GM21447 (cell line): ENCODE data around the gene PTOV1.
A peak's percentile ranks its signal among the peaks of the same experiment; 100 is the strongest.

Experiments used
- ATAC-seq: cut with Tn5 transposase; IDR thresholded peaks from one replicate; pipeline ENCODE4 v1.9.1; 2021; ENCODE audit not compliant: unreplicated experiment

Gene PTOV1

DNA sequence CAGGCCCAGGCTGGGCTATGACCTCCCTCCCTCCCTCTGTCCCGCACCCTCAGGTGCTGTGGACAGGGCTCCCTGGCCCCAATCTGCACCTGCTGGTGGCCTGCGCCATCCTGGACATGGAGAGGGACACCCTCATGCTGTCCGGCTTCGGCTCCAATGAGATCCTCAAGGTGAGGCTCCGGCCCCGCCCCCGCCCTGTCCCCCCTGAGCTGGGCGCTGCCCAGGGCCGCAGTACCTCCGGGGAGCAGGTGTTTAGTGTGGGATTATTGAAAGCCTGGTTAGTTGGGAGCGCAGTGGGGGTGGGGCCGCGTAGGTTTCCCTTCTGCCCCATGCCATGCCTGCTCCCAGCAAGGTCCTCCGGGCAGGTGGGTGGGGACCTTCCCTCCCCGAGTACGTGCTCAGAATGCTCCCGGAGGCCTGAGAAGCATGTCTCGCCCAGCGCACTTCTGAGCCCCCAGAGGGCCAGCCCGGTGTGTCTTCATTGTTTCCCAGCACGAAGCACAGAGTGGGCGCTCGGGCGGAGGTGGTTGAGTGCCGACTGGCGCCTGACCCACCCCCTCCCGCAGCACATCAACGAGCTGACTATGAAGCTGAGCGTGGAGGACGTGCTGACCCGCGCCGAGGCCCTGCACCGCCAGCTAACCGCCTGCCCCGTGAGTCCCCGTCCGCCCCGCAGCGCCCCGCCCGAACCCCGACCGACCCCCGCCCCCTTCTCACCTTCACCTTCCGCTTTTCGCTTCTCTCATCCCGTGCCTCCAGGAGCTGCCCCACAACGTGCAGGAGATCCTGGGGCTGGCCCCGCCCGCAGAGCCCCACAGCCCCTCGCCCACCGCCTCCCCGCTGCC, 36.9 kb downstream of the PTOV1 start:
- ATAC-seq: no peak

DNA sequence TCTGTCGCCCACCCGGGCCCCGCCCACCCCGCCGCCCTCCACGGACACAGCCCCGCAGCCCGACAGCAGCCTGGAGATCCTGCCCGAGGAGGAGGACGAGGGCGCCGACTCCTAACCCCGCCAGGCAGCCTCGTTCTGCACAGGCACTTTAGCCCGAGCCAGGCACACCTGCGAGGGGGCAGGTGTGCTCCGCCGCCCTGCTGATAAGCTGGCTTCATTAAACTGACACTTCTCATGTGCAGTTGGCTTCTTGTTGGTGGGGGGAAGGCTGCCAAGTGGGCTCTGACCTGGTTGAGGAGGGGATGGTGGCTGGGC, 37.5 kb downstream of the PTOV1 start:
- ATAC-seq: no peak

DNA sequence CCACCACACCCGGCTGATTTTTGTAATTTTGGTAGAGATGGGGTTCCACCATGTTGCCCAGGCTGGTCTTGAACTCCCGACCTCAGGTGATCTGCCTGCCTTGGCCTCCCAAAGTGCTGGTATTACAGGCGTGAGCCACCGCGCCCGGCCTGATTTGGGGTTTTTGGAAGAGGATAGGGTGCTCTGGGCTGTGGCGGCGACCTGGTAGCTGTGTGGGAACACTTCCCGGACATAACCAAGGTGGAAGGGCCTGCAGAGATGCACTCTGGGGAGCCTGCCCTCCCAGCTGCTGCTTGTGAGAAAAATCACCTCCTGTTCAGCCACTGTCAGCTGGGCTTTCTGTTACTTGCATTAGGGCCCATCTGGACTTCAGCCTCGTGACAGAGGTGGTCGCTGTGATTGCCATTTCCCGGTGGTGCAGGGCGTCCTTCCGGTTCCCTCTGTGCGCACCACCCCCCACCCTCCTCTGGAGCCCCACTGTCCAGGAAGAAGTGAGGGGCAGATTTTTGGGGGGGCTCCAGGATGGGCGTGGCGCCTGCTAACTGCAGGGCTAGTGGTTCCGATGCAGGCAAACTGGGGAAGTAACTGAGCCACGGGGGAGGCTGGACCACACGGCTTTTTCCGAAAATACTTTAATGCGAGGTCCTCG, 38.2 kb downstream of the PTOV1 start:
- no peak for ATAC-seq

DNA sequence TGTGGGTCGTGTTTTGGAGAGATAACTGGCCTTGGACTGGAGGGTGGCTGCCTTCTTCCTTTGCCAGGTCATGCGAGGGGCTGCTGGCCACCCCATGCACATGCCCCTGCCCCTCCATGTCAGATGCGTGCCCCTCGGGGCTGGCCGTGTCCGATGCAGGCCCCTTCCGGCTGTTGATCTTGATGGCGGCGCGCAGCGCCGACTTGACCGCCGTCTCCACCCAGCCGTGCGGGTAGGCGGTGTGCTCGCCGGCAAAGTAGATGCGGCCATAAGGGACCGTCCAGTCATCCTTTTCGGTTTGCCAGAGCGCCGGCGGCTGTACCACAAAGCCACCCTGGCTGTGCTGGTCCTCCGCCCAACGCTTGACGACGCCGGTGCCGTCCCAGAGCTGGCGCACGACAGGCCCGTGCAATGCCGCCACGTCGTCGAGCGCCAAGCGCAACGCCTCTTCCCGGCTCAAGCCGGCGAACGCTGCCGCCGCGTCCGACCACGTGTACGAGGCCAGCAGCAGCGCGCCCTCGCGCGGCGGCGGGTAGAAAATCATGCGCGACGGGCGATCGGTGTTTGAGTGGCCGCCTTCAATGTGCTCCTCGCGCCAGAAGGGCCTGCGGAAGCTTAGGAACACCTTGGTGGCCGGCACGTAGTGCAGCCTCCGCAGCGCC, 38.9 kb downstream of the PTOV1 start:
- no peak for ATAC-seq

DNA sequence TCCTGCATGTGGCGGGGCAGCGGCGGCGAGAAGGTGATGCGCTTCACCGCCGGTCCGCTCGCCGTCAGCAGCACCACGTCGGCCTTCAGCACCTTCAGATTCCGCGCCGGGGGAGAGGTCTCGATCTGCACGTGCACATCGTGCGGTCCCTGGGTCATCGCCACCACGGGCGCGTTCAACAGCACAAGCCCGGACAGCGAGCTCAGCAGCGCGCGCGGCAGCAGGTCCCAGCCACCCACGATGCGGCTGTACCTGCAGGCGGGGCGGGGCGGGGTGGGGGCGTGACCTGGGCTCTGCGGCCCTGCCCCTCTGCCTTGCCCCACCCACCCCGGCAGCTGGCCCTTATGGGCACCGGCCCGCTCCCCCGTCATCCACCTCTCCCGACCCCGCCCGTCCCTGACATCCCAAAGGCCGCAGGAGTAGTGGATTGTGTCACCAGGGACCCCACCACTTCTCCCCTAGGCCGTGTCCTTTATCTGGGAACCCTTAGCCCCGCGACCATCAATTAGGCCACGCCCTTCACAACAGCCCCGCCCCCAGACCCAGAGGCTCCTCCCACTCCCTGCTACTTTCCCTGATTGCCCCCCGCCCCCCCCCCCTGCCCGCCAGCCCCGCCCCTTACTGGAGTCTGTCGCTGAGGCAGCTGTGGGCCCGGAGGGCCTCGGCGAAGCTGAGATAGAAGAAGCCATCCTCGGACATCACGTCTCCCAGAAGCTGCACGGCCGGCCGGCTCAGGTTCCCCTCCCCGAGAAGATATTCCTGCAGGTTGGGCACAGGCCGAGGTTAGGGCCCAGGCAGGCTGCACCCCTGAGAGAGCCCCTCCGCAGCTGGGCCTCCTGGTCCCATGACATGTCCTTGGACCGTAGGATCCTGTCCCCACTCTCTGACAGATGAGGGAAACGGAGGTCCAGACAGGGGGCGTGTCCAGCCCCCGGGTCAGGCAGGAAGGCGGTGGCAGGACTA, 39.7 kb downstream of the PTOV1 start:
- no peak for ATAC-seq

DNA sequence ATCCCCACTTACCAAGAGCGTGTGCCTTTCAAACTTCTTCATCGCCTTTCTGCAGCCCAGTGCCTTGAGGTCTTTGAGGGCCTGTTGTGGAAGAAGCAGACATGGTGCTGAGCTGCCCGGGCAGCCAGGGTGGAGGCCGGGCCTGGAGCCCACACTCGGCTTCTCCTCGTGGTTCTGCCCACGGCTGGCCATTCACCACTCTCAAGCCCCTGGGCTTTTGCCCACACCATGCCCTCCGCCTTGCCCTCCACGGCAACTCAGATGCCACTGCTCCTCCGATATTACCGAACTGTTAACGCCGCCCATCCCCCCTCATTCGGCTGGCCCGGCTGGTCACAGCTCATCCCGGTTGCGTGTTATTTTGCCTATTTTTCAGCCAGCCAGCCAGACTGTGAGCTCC, 40.4 kb downstream of the PTOV1 start:
- ATAC-seq: no peak

DNA sequence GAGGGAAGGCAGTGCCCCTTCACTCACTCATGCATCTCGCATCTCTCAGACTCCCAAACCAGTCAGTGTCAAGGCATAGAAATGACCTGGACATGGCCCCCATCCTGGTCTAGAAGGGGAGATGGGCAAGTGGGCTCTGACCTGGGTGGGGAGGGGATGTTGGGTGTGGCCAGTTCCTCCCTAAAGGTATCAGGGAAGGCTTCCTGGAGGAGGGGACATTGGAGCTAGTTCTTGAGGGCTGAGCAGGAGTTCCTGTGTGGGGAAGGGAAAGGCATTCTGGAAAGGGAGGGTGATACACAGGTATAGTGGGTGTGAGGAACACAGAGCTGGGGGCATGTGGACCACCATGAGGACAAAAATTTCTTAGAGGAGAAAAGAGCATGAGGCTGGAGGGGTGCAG, 41.8 kb downstream of the PTOV1 start:
- ATAC-seq: no peak

DNA sequence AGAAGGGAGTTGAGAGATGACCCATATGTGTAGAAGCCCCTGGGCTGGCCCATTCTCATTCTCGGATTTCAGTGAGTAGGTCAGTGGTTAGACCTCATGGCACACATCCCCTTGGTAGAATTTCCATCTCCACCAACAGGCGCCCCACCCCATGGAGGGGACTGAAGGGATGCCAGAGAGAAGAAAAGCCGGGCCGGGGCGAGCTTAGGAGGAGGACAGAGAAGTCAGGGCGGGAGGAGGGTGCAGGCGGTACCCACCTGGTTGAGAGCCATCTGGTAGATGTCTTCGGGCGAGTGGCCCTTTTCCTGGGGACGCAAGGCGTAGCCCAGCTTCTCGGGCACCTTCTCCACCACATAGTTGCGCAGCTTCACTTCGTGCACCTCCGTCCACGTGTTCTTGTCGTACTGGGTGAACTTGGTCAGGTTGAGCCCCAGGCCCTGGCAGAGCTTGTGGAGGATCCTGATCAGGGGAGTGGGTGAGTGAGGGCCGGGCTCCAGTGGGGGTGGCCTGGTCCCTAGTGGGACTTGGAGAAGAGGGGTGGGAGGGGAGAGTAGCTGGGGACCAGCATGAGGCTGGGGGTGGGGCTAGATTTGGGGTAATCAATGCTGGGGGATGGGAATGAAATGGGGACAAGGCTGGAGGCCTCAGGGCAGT, 43.2 kb downstream of the PTOV1 start:
- no peak for ATAC-seq

DNA sequence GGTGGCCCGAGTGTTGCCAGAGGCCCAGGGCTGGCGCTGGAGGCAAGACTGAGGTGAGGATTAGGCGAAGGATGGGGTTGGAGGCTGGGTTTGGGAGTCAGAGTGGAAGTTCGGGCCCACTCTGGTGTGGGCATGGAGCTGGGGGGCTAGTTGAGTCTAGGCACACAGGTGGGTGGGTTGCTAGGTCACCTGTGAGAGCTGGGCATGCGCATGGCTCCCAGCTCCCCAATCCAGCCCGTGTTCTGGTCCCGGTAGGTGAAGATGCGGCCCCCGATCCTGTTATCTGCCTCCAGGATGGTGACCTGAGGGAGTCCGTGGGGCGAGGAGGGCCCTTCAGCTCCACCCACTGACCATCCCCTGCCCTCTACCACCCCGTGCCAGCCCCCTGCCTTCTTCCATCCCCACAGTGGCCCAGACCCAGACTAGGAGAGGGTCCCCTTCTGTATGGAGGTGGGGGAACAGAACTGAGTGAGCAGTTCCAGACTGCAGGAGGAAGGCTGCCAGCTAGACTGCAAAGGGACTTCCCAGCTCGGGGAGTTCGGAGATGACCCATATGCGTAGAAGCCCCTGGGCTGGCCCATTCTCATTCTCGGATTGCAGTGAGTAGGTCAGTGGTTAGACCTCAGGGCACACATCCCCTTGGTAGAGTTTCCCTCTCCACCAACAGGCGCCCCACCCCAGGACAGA, 44.1 kb downstream of the PTOV1 start:
- ATAC-seq: no peak

DNA sequence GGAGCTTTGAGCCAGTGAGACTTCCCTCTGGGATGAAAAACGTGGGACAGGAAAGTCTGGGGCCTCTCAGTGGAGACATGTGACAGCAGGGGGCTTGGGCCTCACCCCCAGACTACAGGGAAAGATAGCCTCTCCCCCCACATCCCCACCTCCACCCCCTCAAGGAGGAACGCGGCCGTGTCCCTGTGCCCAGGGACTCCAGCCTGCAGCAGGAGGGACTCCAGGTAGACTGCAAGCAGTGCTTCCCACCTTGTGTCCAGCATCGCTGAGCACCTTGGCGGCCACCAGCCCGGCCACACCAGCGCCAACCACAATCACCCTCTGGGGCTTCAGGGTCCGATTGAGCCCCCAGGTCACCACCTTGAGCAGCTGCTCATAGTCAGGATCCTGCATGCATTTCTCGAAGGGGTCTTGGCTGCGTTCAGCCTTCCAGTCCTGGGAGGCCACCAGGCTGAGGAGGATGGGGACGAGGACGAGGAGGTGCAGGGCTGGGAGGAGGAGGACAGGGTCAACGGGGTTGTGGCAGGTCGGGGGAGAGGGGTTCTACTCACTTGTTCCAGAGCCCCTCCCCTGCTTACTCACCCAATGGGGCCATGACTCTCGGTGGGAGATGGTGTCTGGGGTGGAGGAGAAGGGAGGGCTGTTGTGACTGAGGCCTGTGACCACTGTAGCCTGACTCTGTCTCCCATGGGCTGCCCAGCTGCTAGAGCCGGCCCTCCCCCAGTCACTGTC, 44.8 kb downstream of the PTOV1 start:
- ATAC-seq: no peak

DNA sequence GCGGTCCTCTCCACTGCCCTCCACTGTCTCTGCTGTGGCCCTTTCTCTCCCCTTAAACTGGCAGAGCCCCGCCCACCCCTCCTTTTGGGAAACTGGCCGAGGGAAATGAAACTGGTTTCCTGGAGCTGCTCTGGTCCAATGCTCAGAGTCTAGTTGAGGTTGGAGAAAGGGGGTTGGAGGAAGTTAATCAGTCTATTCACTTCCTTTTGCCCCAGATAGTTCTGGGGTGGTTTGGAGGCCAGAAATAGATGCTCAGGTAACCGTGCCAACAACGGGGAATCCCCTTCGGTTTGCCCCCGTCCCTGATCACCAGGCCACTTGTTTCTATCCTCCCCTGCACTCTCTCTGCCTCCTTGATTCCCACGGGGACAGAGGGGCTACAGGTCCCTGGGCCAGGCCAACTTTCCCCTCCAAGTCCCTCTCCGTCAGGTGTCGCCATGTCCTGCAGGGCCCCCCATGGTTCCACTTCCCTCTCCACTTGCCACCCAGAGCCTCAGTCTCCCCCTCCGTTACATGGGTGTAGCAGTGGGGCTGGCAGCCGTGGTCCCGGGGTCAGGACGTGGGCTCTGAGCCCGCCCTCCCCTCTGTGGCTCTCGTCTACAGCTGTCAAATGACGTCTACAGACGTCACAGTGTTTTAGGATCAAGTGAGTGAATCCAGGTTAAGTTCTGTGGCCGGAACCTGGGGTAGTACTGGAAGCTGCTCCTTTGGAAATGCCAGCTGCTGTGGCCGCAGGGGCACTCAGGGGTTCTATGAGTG, 46.1 kb downstream of the PTOV1 start, which contains the start of gene IL4I1:
TSS of gene IL4I1 (minus strand) at position 25 of the 759 bp plus-strand sequence. CDS start 727 bp downstream, outside the sequence.
- ATAC-seq: peak; percentile 52

DNA sequence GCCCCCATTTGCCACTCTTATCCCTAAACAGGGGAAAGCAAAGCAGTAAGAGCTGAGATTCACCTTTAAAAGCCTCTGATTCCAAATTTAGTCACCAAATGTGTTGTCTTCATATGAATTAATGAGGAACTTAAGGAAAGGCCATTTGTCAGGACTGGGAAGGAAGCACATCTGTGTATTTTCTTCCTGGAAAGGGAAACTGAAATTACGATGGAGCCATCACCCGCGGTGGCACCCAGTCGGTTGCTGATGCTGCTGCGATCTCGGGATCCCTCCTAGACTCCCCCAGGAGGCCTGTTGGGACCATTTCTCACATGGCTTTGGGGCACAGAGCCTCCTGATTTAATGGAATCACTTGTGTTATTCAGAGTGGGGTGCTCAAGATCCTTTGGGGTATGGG, 53.2 kb downstream of the PTOV1 start:
- no peak for ATAC-seq

DNA sequence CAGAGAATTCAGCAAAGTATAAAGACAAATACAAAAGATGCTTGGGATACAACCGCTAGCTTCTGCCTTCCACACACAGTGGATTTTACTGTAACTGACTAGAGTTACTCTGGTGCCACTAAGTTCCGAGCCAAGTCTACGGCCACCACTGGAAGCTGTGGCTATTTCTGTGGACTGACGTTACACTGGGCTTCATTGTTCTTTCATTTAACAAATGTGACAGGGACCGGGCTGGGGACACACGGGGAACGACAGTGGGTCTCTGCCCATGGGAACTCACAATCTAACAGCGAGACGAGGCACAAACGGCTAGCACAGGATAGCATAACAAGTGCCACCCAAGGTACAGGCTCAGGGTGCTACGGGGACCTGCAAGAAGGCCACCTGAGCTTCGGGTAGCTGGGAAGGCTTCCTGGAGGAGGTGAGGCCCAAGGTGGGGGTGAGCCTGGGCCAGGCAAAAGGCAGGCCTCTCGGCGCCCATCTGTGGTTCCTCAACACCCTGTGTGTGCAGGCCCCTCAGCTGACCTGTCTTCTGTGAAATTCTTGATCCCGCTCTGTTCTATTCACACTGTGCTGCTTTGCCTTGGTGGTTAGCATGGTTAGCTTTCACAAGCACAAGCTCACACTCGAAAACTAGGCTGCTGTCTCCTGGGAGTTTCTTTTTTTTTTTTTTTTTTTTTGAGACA, 56.1 kb downstream of the PTOV1 start:
- ATAC-seq: no peak

DNA sequence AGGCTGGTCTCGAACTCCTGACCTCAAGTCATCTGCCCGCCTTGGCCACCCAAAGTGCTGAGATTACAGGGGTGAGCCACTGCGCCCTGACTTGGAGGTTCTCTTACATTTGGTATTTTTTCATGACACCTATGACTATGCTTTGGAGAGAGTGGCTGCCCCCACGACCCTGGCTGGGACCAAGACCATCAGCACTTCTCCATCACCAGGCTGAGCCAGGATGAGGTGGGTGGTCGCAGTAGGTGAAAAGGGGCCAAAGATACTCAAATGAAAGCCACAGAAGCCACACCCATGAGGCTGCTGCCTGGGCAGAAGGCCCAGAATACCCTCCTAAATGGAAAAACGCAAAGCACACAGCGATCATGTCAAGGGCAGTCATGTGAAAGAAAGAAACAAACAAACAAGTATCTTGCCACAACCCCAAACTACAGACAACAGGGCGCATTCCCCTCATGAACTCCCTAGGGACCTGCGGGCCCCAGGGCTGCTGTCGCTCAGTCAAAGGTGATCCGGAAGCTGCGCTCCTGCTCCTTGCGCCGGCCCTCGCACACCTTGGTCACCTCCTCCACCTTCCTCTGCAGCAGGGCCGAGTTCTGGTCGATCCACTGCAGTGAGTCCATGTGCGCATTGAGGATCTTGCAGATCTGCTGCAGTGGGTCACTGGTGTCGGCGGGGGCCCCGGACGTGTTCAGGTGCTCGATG, 56.9 kb downstream of the PTOV1 start:
- ATAC-seq: no peak

DNA sequence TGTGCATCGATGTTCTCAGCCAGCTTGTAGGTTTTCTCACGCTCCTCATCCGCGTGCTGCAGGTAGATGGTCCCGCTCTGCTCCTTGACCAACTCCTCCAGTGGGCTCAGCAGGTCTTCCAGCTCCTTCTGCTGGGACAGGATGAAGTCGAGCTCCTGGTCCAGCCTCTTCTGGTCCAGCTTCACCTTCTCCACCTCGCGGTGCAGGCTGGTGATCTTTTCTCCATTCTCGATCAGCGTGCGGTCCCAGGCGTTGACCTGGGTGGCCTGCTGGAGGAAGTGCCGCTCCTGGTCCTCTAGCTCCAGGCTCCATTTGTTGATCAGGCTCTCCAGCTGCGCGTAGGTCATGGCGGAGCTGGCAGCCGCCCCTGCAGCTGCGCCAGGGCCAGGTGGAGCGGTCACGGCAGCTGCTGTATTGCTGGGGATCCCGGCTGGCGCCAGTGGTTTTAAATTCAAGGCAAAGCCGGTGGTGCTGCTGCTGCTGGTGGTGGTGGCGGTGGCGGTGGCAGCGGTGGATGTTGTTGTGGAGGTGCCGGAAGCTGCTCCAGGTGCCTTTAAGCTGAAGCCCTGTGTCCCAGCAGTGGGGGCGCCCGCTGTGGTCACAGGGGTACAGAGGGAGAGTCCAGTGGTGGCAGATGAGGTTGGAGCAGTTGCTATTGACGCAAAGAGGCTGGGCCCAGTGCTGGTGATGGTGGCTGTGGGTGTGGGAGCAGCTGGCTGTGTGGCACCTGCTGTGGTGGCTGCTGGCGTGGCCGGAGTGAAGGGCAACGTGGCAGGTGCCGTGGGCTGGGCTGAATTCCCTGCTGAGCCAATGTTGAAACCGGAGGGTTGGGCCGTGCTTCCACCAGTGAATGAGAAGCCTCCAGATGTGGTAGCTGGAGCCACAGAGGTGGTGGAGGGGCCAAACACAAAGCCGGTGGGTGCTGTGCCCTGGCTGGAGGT, 57.8 kb downstream of the PTOV1 start:
- ATAC-seq: no peak

DNA sequence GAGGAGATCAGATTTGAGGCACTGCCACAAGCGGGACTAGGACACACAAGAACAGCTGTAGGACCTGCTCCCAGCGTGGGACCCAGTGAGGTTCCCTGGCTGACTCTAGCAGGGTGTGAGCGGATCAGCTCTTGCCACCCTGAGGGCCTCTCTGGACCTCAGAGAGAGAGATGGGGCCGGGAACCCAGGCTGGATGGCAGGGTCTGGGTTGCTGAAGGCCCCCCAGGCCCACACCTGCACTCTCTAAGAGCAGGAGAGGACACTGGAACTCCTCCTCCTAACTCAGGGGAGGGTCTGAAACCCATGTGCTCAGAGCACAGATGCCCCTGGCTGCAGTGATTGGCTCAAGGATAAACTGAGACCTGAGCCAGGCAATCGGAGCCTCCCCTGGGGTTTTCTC, 59.2 kb downstream of the PTOV1 start:
- ATAC-seq: no peak
